GM12891 (cell line): ENCODE results near the gene FAM168A.

Source experiments
- POLR2A ChIP-seq: IDR thresholded peaks from 2 replicates; pipeline ENCODE4 v1.6.1; 2011; ENCODE audit warnings: low read depth, low read length, control low read depth
- POLR2AphosphoS5 ChIP-seq: IDR thresholded peaks from 2 replicates; pipeline ENCODE4 v1.6.1; 2011; ENCODE audit warnings: low read depth, low read length, control low read depth

- no peak for TF ChIP-seq POLR2A
- TF ChIP-seq POLR2AphosphoS5 = no peak
Measured at GRCh38 chr11:73365352-73366264, 232.3 kb downstream of the FAM168A start.
